GM12878 (cell line): Measurements from ENCODE around the gene EAF1. TPM values are rescaled to one million over a fixed set of nuclear protein-coding genes. Genes with fewer than 3 reads are reported as not detected.

Experiments
- ATAC-seq: fragments of 200-7000 bp; cut with Tn5 transposase; 3 replicates; pipeline ENCODE4 v1.9.1; 2020; ENCODE audit warnings: mild to moderate bottlenecking, moderate library complexity
- BruUV-seq: library from RNA; stranded (reverse); fragments of 400-500 nt; replicated peaks from 2 replicates; lab custom pipeline; 2021; lab: Mats Ljungman, UMichigan
- CTCF ChIA-PET: fragments of 300-600 bp; sonication (Branson Sonifier 250); formaldehyde crosslinking; extraction: SDS; loops from one replicate; lab custom pipeline; 2021; ENCODE audit warnings: inconsistent platforms; lab: Yijun Ruan, JAX
- POLR2A ChIA-PET: fragments of 350-600 bp; formaldehyde crosslinking; extraction: SDS; loops from one replicate; lab custom pipeline; 2021; ENCODE audit warnings: inconsistent platforms; lab: Charles Lee
- RAD21 ChIA-PET: fragments of 300-600 bp; sonication (Branson Sonifier 250); formaldehyde crosslinking; loops from one replicate; lab custom pipeline; 2023; ENCODE audit warnings: antibody characterized with exemption; ENCODE audit not compliant: unreplicated experiment; lab: Charles Lee
- SMC1A ChIA-PET: fragments of 300-600 bp; sonication (Branson Sonifier 250); formaldehyde crosslinking; loops from one replicate; lab custom pipeline; 2023; ENCODE audit not compliant: unreplicated experiment, uncharacterized antibody; lab: Charles Lee
- DNase-seq: peaks from one replicate; pipeline ENCODE4 v3.0.0-alpha.2; 2011; ENCODE audit warnings: low read depth, low spot score
- FAIRE-seq: peaks from 3 replicates; lab custom pipeline; 2011; peaks lifted over from hg19 to GRCh38; lab: Jason Lieb, UNC
- H2AFZ ChIP-seq: 2 replicates; pipeline ENCODE4 v1.6.0; 2011; ENCODE audit warnings: low read depth, low read length, control low read depth; ENCODE audit not compliant: control insufficient read depth
- H3K27ac ChIP-seq: 2 replicates; pipeline ENCODE4 v1.5.1; 2011; ENCODE audit warnings: control low read depth; ENCODE audit not compliant: control insufficient read depth, insufficient read depth
- H3K27me3 ChIP-seq, 2 experiments: replicated peaks in 1 of 2; 2 replicates each; pipeline versions ENCODE4 v1.6.0 to v1.6.1; 2011; ENCODE audit warnings: low read length in 1 of 2; ENCODE audit not compliant: control insufficient read depth in 2 of 2, insufficient read depth in 2 of 2
- H3K36me3 ChIP-seq, 2 experiments: 2 replicates each; pipeline ENCODE4 v1.5.1; 2011; ENCODE audit warnings: low read length in 1 of 2; ENCODE audit not compliant: control insufficient read depth in 2 of 2, insufficient read depth in 2 of 2
- H3K4me1 ChIP-seq: 2 replicates; pipeline ENCODE4 v1.6.1; 2011; ENCODE audit warnings: mild to moderate bottlenecking, low read length, moderate library complexity, mixed read lengths; ENCODE audit not compliant: control insufficient read depth, insufficient read depth
- H3K4me2 ChIP-seq: 2 replicates; pipeline ENCODE4 v1.6.0; 2011; ENCODE audit warnings: control low read depth; ENCODE audit not compliant: control insufficient read depth, insufficient read depth
- H3K4me3 ChIP-seq: fragments of 200-600 bp; sonication (generic); 2 replicates; pipeline ENCODE4 v1.5.1; 2016
- H3K79me2 ChIP-seq: 2 replicates; pipeline ENCODE4 v1.6.0; 2011; ENCODE audit warnings: low read length; ENCODE audit not compliant: control insufficient read depth, insufficient read depth
- H3K9ac ChIP-seq: 2 replicates; pipeline ENCODE4 v1.8.0; 2011; ENCODE audit warnings: low read length, control low read depth, mixed read lengths; ENCODE audit not compliant: control insufficient read depth, insufficient read depth
- H3K9me3 ChIP-seq: replicated peaks from 3 replicates; pipeline ENCODE4 v1.5.1; 2011; ENCODE audit warnings: mild to moderate bottlenecking, low read length; ENCODE audit not compliant: control insufficient read depth, insufficient read depth
- H4K20me1 ChIP-seq: 2 replicates; pipeline ENCODE4 v1.6.0; 2011; ENCODE audit not compliant: control insufficient read depth, insufficient read depth
- BCL3 ChIP-seq: IDR thresholded peaks from 2 replicates; pipeline ENCODE4 v1.6.1; 2011; ENCODE audit warnings: borderline replicate concordance, low read depth, mild to moderate bottlenecking, moderate library complexity, low read length; ENCODE audit not compliant: insufficient read depth, poor library complexity, severe bottlenecking
- CBX3 ChIP-seq: fragments of 200-600 bp; sonication (generic); IDR thresholded peaks from 2 replicates; pipeline ENCODE4 v1.6.1; 2016; ENCODE audit warnings: low read depth, borderline replicate concordance
- CHD2 ChIP-seq: IDR thresholded peaks from 2 replicates; pipeline ENCODE4 v1.6.1; 2011; ENCODE audit warnings: low read depth, low read length, improper control_type of control experiment, borderline replicate concordance
- EP300 ChIP-seq, 2 experiments: fragments of 150-350 bp in 1 of 2; IDR thresholded peaks; 2 replicates each; pipeline ENCODE4 v1.6.1; 2011 to 2012; ENCODE audit warnings: low read depth in 2 of 2, low read length in 2 of 2, borderline replicate concordance in 1 of 2, improper control_type of control experiment in 1 of 2, inconsistent platforms in 1 of 2; ENCODE audit not compliant: control insufficient read depth in 1 of 2
- HCFC1 ChIP-seq: fragments of 150-350 bp; IDR thresholded peaks from 2 replicates; pipeline ENCODE4 v1.6.1; 2014; ENCODE audit warnings: low read length
- KLF5 ChIP-seq: fragments of 450-650 bp; IDR thresholded peaks from 2 replicates; pipeline ENCODE4 v1.6.1; 2014; ENCODE audit warnings: mild to moderate bottlenecking; ENCODE audit not compliant: partially characterized antibody
- PRDM15 ChIP-seq: fragments of 450-650 bp; formaldehyde crosslinking; IDR thresholded peaks from 2 replicates; pipeline ENCODE4 v1.4.0; 2020; ENCODE audit warnings: mild to moderate bottlenecking, moderate library complexity
- SMC3 ChIP-seq: IDR thresholded peaks from 2 replicates; pipeline ENCODE4 v1.6.1; 2011; ENCODE audit warnings: low read length, improper control_type of control experiment, borderline replicate concordance
- SREBF1 ChIP-seq: IDR thresholded peaks from 2 replicates; pipeline ENCODE4 v1.6.1; 2012; ENCODE audit warnings: mild to moderate bottlenecking, low read length
- ZBTB33 ChIP-seq: fragments of 450-650 bp; IDR thresholded peaks from 2 replicates; pipeline ENCODE4 v1.6.1; 2017; ENCODE audit warnings: mild to moderate bottlenecking
- ZNF217 ChIP-seq: fragments of 450-650 bp; IDR thresholded peaks from 2 replicates; pipeline ENCODE4 v1.6.1; 2017; ENCODE audit warnings: antibody characterized with exemption, mild to moderate bottlenecking
- WGBS: methylation state at CpG from one replicate; pipeline ENCODE4 v1.1.6; 2016; ENCODE audit warnings: low lambda C conversion rate; ENCODE audit not compliant: insufficient replicate concordance, insufficient coverage; ENCODE audit errors: missing lambda C conversion rate; 5-methylcytosine and 5-hydroxymethylcytosine counted together
- in situ Hi-C: fragments of 300-500 bp; cut with MboI; formaldehyde crosslinking; loops from 9 replicates; pipeline ENCODE4 v1.14.3; 2018; ENCODE audit warnings: mixed read lengths
- intact Hi-C: fragments of 100-400 bp; cut with micrococcal nuclease; formaldehyde crosslinking; loops from one replicate; pipeline ENCODE4 v1.14.2; 2022; ENCODE audit not compliant: unreplicated experiment
- polyA plus RNA-seq, 11 experiments: library from polyadenylated mRNA; depleted of rRNA in 4 of 11; unstranded in 6 of 11; stranded (reverse) in 5 of 11; fragments of >200 nt; fragmentation: Nextera tagmentation in 4 of 11; fragmentation: Illumina TruSeq in 1 of 11; extraction: Ambion mirVana in 4 of 11; extraction: Trizol in 1 of 11; gene quantifications; 1 replicate in 1 of 11; 2 replicates in 10 of 11; pipeline versions ENCODE4 v1.2.1 to v1.2.3, GENCODE V29; 2011 to 2016; ENCODE audit warnings: inconsistent platforms in 2 of 11, missing spikeins in 2 of 11, low read depth in 1 of 11
- total RNA-seq, 4 experiments: library from RNA; depleted of rRNA in 3 of 4; stranded (reverse); fragments of >200 nt in 3 of 4; fragmentation: Illumina TruSeq in 1 of 4; extraction: Trizol in 1 of 4; gene quantifications; 2 replicates each; pipeline versions ENCODE4 v1.2.1 to v1.2.3, GENCODE V29; 2013 to 2021
- TF ChIP-seq, protein P1 (sequence below): fragments of 450-650 bp; IDR thresholded peaks from 2 replicates; pipeline ENCODE4 v1.6.1; 2017; ENCODE audit warnings: low read depth, mild to moderate bottlenecking, moderate library complexity

The EAF1 gene
- total and polyA plus RNA-seq, 10 of the 15 experiments (the other 5 are each of a cell fraction or from before 2014, with no cell fraction given): 6.8 to 21.6 (median 15.6) TPM

GRCh38 chr3:15486020-15486419 is 58.6 kb downstream of the EAF1 start:
- no peak overlapping the region for H3K27ac ChIP-seq
- 100% methylated on average over 2 of the region's 2 CpGs for WGBS
- no peak overlapping the region for H3K4me2 ChIP-seq
- H3K27me3 ChIP-seq: no peaks in the 10 kb centered on the region
- no peaks in the 10 kb centered on the region; the same call in 2 of the 3 replicates for H3K9me3 ChIP-seq
- no peaks in the 10 kb centered on the region for H3K79me2 ChIP-seq
- SMC1A ChIA-PET: no interaction called here
- in situ Hi-C loops: no loop called here
- no peak overlapping the region for H3K9ac ChIP-seq
- RAD21 ChIA-PET: no interaction called here
- TF ChIP-seq CHD2 (no peak), KLF5 (no peak), EP300 (IDR thresholded peaks at IDR 0.05; ENCODE audit: borderline replicate concordance in 1 of 2, control insufficient read depth in 1 of 2, low read depth in 2 of 2, low read length in 2 of 2) (no peak), ZNF217 (no peak), CBX3 (no peak), BCL3 (no peak), SMC3 (no peak), PRDM15 (CRISPR knock-in tag) (no peak), SREBF1 (no peak), ZBTB33 (no peak), HCFC1 (no peak)
- TF ChIP-seq, protein P1, sequence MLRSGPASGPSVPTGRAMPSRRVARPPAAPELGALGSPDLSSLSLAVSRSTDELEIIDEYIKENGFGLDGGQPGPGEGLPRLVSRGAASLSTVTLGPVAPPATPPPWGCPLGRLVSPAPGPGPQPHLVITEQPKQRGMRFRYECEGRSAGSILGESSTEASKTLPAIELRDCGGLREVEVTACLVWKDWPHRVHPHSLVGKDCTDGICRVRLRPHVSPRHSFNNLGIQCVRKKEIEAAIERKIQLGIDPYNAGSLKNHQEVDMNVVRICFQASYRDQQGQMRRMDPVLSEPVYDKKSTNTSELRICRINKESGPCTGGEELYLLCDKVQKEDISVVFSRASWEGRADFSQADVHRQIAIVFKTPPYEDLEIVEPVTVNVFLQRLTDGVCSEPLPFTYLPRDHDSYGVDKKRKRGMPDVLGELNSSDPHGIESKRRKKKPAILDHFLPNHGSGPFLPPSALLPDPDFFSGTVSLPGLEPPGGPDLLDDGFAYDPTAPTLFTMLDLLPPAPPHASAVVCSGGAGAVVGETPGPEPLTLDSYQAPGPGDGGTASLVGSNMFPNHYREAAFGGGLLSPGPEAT: no peak
- intact Hi-C loops: no loop called here
- POLR2A ChIA-PET: no interaction called here
- H4K20me1 ChIP-seq: no peaks in the 10 kb centered on the region
- FAIRE-seq (no peak), DNase-seq (no peak), ATAC-seq (no peak)
- no TSS peak for BruUV-seq
- CTCF ChIA-PET: no interaction called here
- no peaks in the 10 kb centered on the region for H3K36me3 ChIP-seq
- no peak overlapping the region for H3K4me3 ChIP-seq
- peaks cover 4% of the 10 kb centered on the region; the same call in 1 of the 2 replicates for H3K4me1 ChIP-seq
- no peak overlapping the region for H2AFZ ChIP-seq
